Liver (tissue), 9 donors: ENCODE data around the gene PSMG4. TPM values are rescaled to one million over a fixed set of nuclear protein-coding genes. Genes with fewer than 3 reads are reported as not detected.

Source experiments
- DNase-seq: peaks from one replicate; pipeline ENCODE4 v3.0.0-alpha.2; 2017; ENCODE audit warnings: low spot score
- H3K27ac ChIP-seq, 2 donors: one replicate each; pipeline ENCODE4 v1.7.0; 2013; ENCODE audit warnings: inconsistent platforms in 2 of 2, low read length in 2 of 2, control low read depth in 1 of 2, low read depth in 1 of 2, mild to moderate bottlenecking in 1 of 2
- H3K27me3 ChIP-seq, 4 donors: one replicate each; pipeline versions ENCODE4 v1.6.1 to v1.7.0; 2013; ENCODE audit warnings: low read length in 3 of 4, inconsistent platforms in 1 of 4, mild to moderate bottlenecking in 1 of 4, moderate library complexity in 1 of 4; ENCODE audit not compliant: control insufficient read depth in 4 of 4, insufficient read depth in 4 of 4
- H3K36me3 ChIP-seq, 4 donors: one replicate each; pipeline versions ENCODE4 v1.6.1 to v1.7.0; 2013; ENCODE audit warnings: low read length in 3 of 4, mild to moderate bottlenecking in 3 of 4, low read depth in 1 of 4, moderate library complexity in 1 of 4; ENCODE audit not compliant: control insufficient read depth in 4 of 4, insufficient read depth in 3 of 4
- H3K4me1 ChIP-seq, 4 donors: one replicate each; pipeline versions ENCODE4 v1.6.1 to v1.7.0; 2013; ENCODE audit warnings: low read length in 3 of 4, mild to moderate bottlenecking in 3 of 4, moderate library complexity in 1 of 4; ENCODE audit not compliant: control insufficient read depth in 4 of 4, insufficient read depth in 4 of 4
- H3K4me3 ChIP-seq, 3 donors: one replicate each; pipeline versions ENCODE4 v1.6.1 to v1.7.0; 2013; ENCODE audit warnings: low read length in 3 of 3, control low read depth in 1 of 3, low read depth in 1 of 3, mild to moderate bottlenecking in 1 of 3
- H3K9ac ChIP-seq, 2 donors: one replicate each; pipeline ENCODE4 v1.7.0; 2013; ENCODE audit warnings: low read length in 2 of 2, mild to moderate bottlenecking in 2 of 2, moderate library complexity in 2 of 2, control low read depth in 1 of 2, low read depth in 1 of 2
- H3K9me3 ChIP-seq, 4 donors: one replicate each; pipeline versions ENCODE4 v1.6.1 to v1.7.0; 2013; ENCODE audit warnings: low read length in 3 of 4; ENCODE audit not compliant: control insufficient read depth in 4 of 4
- ATF3 ChIP-seq: IDR thresholded peaks from 2 replicates; pipeline ENCODE4 v1.6.1; 2016; ENCODE audit warnings: antibody characterized with exemption
- CTCF ChIP-seq: fragments of 150-350 bp; IDR thresholded peaks from 2 replicates; pipeline ENCODE4 v1.5.1; 2017; ENCODE audit warnings: improper control_type of control experiment, low read depth, low read length; ENCODE audit not compliant: missing input control
- EGR1 ChIP-seq, 2 donors: IDR thresholded peaks; 2 replicates each; pipeline ENCODE4 v1.6.1; 2016 to 2018; ENCODE audit warnings: antibody characterized with exemption in 2 of 2, low read depth in 2 of 2
- FOXA1 ChIP-seq: IDR thresholded peaks from 2 replicates; pipeline ENCODE4 v1.6.1; 2016; ENCODE audit warnings: antibody characterized with exemption
- FOXA2 ChIP-seq: IDR thresholded peaks from 2 replicates; pipeline ENCODE4 v1.6.1; 2016; ENCODE audit warnings: antibody characterized with exemption
- GABPA ChIP-seq, 2 donors: IDR thresholded peaks in 1 of 2; conservative IDR thresholded peaks in 1 of 2; 2 replicates each; pipeline ENCODE4 v1.6.1; 2016; ENCODE audit warnings: antibody characterized with exemption in 2 of 2, mild to moderate bottlenecking in 1 of 2, moderate library complexity in 1 of 2
- HNF4A ChIP-seq, 2 donors: conservative IDR thresholded peaks; 2 replicates each; pipeline ENCODE4 v1.6.1; 2016; ENCODE audit warnings: antibody characterized with exemption in 2 of 2, mild to moderate bottlenecking in 2 of 2
- HNF4G ChIP-seq: IDR thresholded peaks from 2 replicates; pipeline ENCODE4 v1.6.1; 2016; ENCODE audit warnings: antibody characterized with exemption
- JUND ChIP-seq, 2 donors: IDR thresholded peaks; 2 replicates each; pipeline ENCODE4 v1.6.1; 2016; ENCODE audit warnings: antibody characterized with exemption in 2 of 2
- MAX ChIP-seq: IDR thresholded peaks from 2 replicates; pipeline ENCODE4 v1.6.1; 2016; ENCODE audit warnings: antibody characterized with exemption
- NR2F2 ChIP-seq: IDR thresholded peaks from 2 replicates; pipeline ENCODE4 v1.6.1; 2016; ENCODE audit warnings: antibody characterized with exemption
- RAD21 ChIP-seq, 2 donors: IDR thresholded peaks; 2 replicates each; pipeline ENCODE4 v1.6.1; 2016; ENCODE audit warnings: antibody characterized with exemption in 2 of 2, mild to moderate bottlenecking in 2 of 2
- REST ChIP-seq: IDR thresholded peaks from 2 replicates; pipeline ENCODE4 v1.6.1; 2016; ENCODE audit warnings: antibody characterized with exemption, mild to moderate bottlenecking
- RXRA ChIP-seq, 2 donors: IDR thresholded peaks; 2 replicates each; pipeline ENCODE4 v1.6.1; 2017 to 2018; ENCODE audit warnings: antibody characterized with exemption in 2 of 2, mild to moderate bottlenecking in 1 of 2
- SP1 ChIP-seq: IDR thresholded peaks from 2 replicates; pipeline ENCODE4 v1.6.1; 2018; ENCODE audit warnings: antibody characterized with exemption, mild to moderate bottlenecking
- TAF1 ChIP-seq: conservative IDR thresholded peaks from 2 replicates; pipeline ENCODE4 v1.6.1; 2016; ENCODE audit warnings: antibody characterized with exemption, mild to moderate bottlenecking
- YY1 ChIP-seq: IDR thresholded peaks from 2 replicates; pipeline ENCODE4 v1.6.1; 2016; ENCODE audit warnings: antibody characterized with exemption, mild to moderate bottlenecking
- ZBTB33 ChIP-seq: IDR thresholded peaks from 2 replicates; pipeline ENCODE4 v1.6.1; 2016; ENCODE audit warnings: antibody characterized with exemption
- WGBS: extraction: QIAGEN DNeasy Blood & Tissue Kit; methylation state at CpG from one replicate; pipeline ENCODE4 v1.1.7; 2013; 5-methylcytosine and 5-hydroxymethylcytosine counted together
- polyA plus RNA-seq, 2 donors: library from polyadenylated mRNA; stranded (reverse) in 1 of 2; unstranded in 1 of 2; fragments of 200-250 nt in 1 of 2; fragments of >200 nt in 1 of 2; fragmentation: Nextera tagmentation in 1 of 2; extraction: Ambion mirVana in 1 of 2; gene quantifications; one replicate each; pipeline versions ENCODE4 v1.2.1 to v1.2.3, GENCODE V29; 2013 to 2015
- total RNA-seq, 2 donors: library from RNA; depleted of rRNA; stranded (reverse); fragments of >200 nt; gene quantifications; one replicate each; pipeline ENCODE4 v1.2.3, GENCODE V29; 2014
- donor health status: healthy.
- donor health status: healthy.
- donor health status: healthy.
- donor health status: healthy.
- donor health status: healthy.

PSMG4 gene
- total and polyA plus RNA-seq, 4 donors: 10.7 to 28.5 (median 15.1) TPM

- WGBS: 68% methylated on average over 17 of the region's 17 CpGs
- Histone ChIP-seq H3K9me3 (no peaks in the 10 kb centered on the region), H3K27ac (no peak overlapping the region), H3K4me3 (no peak overlapping the region), H3K4me1 (no peaks in the 10 kb centered on the region), H3K9ac (no peak overlapping the region), H3K27me3 (no peaks in the 10 kb centered on the region), H3K36me3 (no peaks in the 10 kb centered on the region)
- no peak for TF ChIP-seq NR2F2
- TF ChIP-seq FOXA1: no peak
- no peak for TF ChIP-seq ATF3
- no peak for TF ChIP-seq GABPA (IDR thresholded peaks at IDR 0.05 in 1 of 2, conservative IDR thresholded peaks at IDR 0.05 in 1 of 2)
- TF ChIP-seq TAF1: no peak
- no peak for TF ChIP-seq REST
- TF ChIP-seq FOXA2: no peak
- TF ChIP-seq EGR1 (IDR thresholded peaks at IDR 0.05; ENCODE audit: low read depth in 2 of 2): no peak
- TF ChIP-seq RXRA (IDR thresholded peaks at IDR 0.05): no peak
- no peak for TF ChIP-seq RAD21 (IDR thresholded peaks at IDR 0.05)
- no peak for TF ChIP-seq MAX
- TF ChIP-seq YY1: no peak
- no peak for TF ChIP-seq SP1
- TF ChIP-seq CTCF: no peak
- no peak for TF ChIP-seq HNF4G
- no peak for TF ChIP-seq JUND (IDR thresholded peaks at IDR 0.05)
- no peak for DNase-seq
Measured at GRCh38 chr6:3209114-3210023, 49.4 kb upstream of the PSMG4 start.

- no peaks in the 10 kb centered on the region for H3K36me3 ChIP-seq
- H3K9ac ChIP-seq: no peak overlapping the region
- H3K4me1 ChIP-seq: no peaks in the 10 kb centered on the region
- no peak overlapping the region for H3K27ac ChIP-seq
- H3K27me3 ChIP-seq: no peaks in the 10 kb centered on the region
- no peak for DNase-seq
- WGBS: 90% methylated on average over 9 of the region's 9 CpGs
- H3K4me3 ChIP-seq: no peak overlapping the region
- H3K9me3 ChIP-seq: no peaks in the 10 kb centered on the region
- TF ChIP-seq ATF3 (no peak), HNF4A (conservative IDR thresholded peaks at IDR 0.05) (no peak), ZBTB33 (no peak), RAD21 (IDR thresholded peaks at IDR 0.05) (no peak), RXRA (IDR thresholded peaks at IDR 0.05) (no peak), MAX (no peak), HNF4G (no peak), REST (no peak), GABPA (IDR thresholded peaks at IDR 0.05 in 1 of 2, conservative IDR thresholded peaks at IDR 0.05 in 1 of 2) (no peak), FOXA1 (no peak), EGR1 (IDR thresholded peaks at IDR 0.05; ENCODE audit: low read depth in 2 of 2) (no peak)
Measured at GRCh38 chr6:3210024-3210610, 48.6 kb upstream of the PSMG4 start.
